DND-41 (cell line): ENCODE results near the gene BRIP1.

Experiments
- EZH2 ChIP-seq: IDR thresholded peaks from 3 replicates; pipeline ENCODE4 v1.6.1; 2012; ENCODE audit warnings: borderline replicate concordance, low read depth, mild to moderate bottlenecking, moderate library complexity, low read length, inconsistent platforms; ENCODE audit not compliant: severe bottlenecking
- TF ChIP-seq, protein P1 (sequence below): IDR thresholded peaks from 2 replicates; pipeline ENCODE4 v1.5.1; 2012; ENCODE audit warnings: borderline replicate concordance, low read length, moderate library complexity, mild to moderate bottlenecking; ENCODE audit not compliant: poor library complexity, severe bottlenecking; ENCODE audit errors: extremely low read depth

DNA sequence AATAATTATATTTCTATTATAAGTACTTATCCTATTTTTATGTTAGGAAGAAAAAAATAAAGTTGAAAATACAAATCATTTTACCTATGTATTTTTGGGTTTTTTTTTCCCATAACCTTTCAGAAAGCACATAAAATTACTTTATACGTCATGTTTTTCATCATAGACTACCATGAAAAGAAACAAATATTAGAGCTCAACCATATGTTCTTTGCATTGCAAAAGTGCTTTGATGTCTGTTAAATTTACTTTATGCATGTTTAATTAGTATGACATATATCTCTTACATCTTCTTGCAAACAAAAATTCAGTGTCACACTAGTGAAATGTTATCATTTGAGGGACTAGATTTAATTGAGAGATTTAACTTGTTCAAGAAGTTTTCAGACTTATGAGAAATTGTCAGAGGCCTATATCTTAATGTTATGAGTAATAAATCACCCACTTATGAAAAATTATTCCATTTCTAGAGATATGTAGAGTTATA, 24.0 kb downstream of the BRIP1 start:
- TF ChIP-seq, protein P1, sequence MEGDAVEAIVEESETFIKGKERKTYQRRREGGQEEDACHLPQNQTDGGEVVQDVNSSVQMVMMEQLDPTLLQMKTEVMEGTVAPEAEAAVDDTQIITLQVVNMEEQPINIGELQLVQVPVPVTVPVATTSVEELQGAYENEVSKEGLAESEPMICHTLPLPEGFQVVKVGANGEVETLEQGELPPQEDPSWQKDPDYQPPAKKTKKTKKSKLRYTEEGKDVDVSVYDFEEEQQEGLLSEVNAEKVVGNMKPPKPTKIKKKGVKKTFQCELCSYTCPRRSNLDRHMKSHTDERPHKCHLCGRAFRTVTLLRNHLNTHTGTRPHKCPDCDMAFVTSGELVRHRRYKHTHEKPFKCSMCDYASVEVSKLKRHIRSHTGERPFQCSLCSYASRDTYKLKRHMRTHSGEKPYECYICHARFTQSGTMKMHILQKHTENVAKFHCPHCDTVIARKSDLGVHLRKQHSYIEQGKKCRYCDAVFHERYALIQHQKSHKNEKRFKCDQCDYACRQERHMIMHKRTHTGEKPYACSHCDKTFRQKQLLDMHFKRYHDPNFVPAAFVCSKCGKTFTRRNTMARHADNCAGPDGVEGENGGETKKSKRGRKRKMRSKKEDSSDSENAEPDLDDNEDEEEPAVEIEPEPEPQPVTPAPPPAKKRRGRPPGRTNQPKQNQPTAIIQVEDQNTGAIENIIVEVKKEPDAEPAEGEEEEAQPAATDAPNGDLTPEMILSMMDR, result no peak
- no peak for TF ChIP-seq EZH2
